Neural cell (in vitro differentiated cells): Measurements from ENCODE around the gene RXFP4. TPM values are rescaled to one million over a fixed set of nuclear protein-coding genes. Genes with fewer than 3 reads are reported as not detected.

Source experiments
- H2AFZ ChIP-seq: fragments of 200-600, 300-800 bp; sonication (generic), shearing (Covaris generic); 2 replicates; pipeline ENCODE4 v1.6.0; 2014; ENCODE audit warnings: low read depth, mild to moderate bottlenecking, antibody characterized with exemption, low read length, moderate library complexity
- H3F3A ChIP-seq: fragments of 200-600 bp; shearing (Covaris generic); 2 replicates; pipeline ENCODE4 v1.6.1; 2016; ENCODE audit warnings: mild to moderate bottlenecking, moderate library complexity, mixed read lengths, antibody characterized with exemption, low read length; ENCODE audit not compliant: insufficient read depth, poor library complexity, severe bottlenecking
- H3K27ac ChIP-seq: fragments of 200-600, 300-800 bp; sonication (generic), shearing (Covaris generic); 2 replicates; pipeline ENCODE4 v1.5.1; 2014; ENCODE audit warnings: mild to moderate bottlenecking, low read length, moderate library complexity
- H3K27me3 ChIP-seq: fragments of 300-800, 200-600 bp; sonication (generic), shearing (Covaris generic); 2 replicates; pipeline ENCODE4 v1.6.0; 2014; ENCODE audit warnings: mild to moderate bottlenecking, low read depth, low read length, moderate library complexity; ENCODE audit not compliant: insufficient read depth
- H3K36me3 ChIP-seq: fragments of 300-800, 200-600 bp; sonication (generic), shearing (Covaris generic); 2 replicates; pipeline ENCODE4 v1.5.1; 2014; ENCODE audit warnings: mild to moderate bottlenecking, antibody characterized with exemption, low read length, moderate library complexity; ENCODE audit not compliant: insufficient read depth
- H3K4me2 ChIP-seq: fragments of 300-800, 200-600 bp; sonication (generic), shearing (Covaris generic); 2 replicates; pipeline ENCODE4 v1.6.0; 2014; ENCODE audit warnings: mild to moderate bottlenecking, low read length
- H3K4me3 ChIP-seq: fragments of 300-800, 200-600 bp; sonication (generic), shearing (Covaris generic); 2 replicates; pipeline ENCODE4 v1.5.1; 2014; ENCODE audit warnings: mild to moderate bottlenecking, low read length, moderate library complexity
- H3K79me2 ChIP-seq: fragments of 200-600 bp; shearing (Covaris generic); replicated peaks from 2 replicates; pipeline ENCODE4 v1.6.0; 2014; ENCODE audit warnings: mild to moderate bottlenecking, low read length, moderate library complexity; ENCODE audit not compliant: insufficient read depth
- H3K9ac ChIP-seq: fragments of 300-800, 200-600 bp; sonication (generic), shearing (Covaris generic); 2 replicates; pipeline ENCODE4 v1.6.1; 2016; ENCODE audit warnings: mild to moderate bottlenecking, low read length, mixed read lengths
- H3K9me2 ChIP-seq: fragments of 200-600 bp; shearing (Covaris generic); 2 replicates; pipeline ENCODE4 v1.6.1; 2016; ENCODE audit warnings: mild to moderate bottlenecking, low read length, mixed read lengths; ENCODE audit not compliant: insufficient read depth
- H3K9me3 ChIP-seq: fragments of 200-600, 300-800 bp; sonication (generic), shearing (Covaris generic); 2 replicates; pipeline ENCODE4 v1.6.1; 2016; ENCODE audit warnings: mild to moderate bottlenecking, mixed run types, low read length, moderate library complexity, mixed read lengths
- H4K20me1 ChIP-seq: fragments of 200-600 bp; shearing (Covaris generic); 2 replicates; pipeline ENCODE4 v1.6.1; 2016; ENCODE audit warnings: mild to moderate bottlenecking, mixed run types; ENCODE audit not compliant: insufficient read depth
- CTCF ChIP-seq: fragments of 450-650 bp; IDR thresholded peaks from 2 replicates; pipeline ENCODE4 v1.5.1; 2014; ENCODE audit warnings: antibody characterized with exemption, mild to moderate bottlenecking, moderate library complexity; ENCODE audit not compliant: poor library complexity, severe bottlenecking
- EP300 ChIP-seq: fragments of 450-650 bp; conservative IDR thresholded peaks from 2 replicates; pipeline ENCODE4 v1.6.1; 2014; ENCODE audit warnings: antibody characterized with exemption, mild to moderate bottlenecking, moderate library complexity; ENCODE audit not compliant: poor library complexity, severe bottlenecking
- EZH2 ChIP-seq: fragments of 200-600, 300-800 bp; shearing (Covaris generic), sonication (generic); IDR thresholded peaks from 2 replicates; pipeline ENCODE4 v1.6.1; 2014; ENCODE audit warnings: antibody characterized with exemption, low read length, borderline replicate concordance, mild to moderate bottlenecking; ENCODE audit not compliant: insufficient read depth, poor library complexity, severe bottlenecking
- MXI1 ChIP-seq: fragments of 450-650 bp; conservative IDR thresholded peaks from 2 replicates; pipeline ENCODE4 v1.6.1; 2014; ENCODE audit warnings: antibody characterized with exemption, mild to moderate bottlenecking; ENCODE audit not compliant: poor library complexity, severe bottlenecking
- POLR2AphosphoS5 ChIP-seq: IDR thresholded peaks from 2 replicates; pipeline ENCODE4 v1.6.1; 2012
- RAD21 ChIP-seq: fragments of 450-650 bp; conservative IDR thresholded peaks from 2 replicates; pipeline ENCODE4 v1.6.1; 2014; ENCODE audit warnings: antibody characterized with exemption, mild to moderate bottlenecking, moderate library complexity
- SMC3 ChIP-seq: fragments of 450-650 bp; conservative IDR thresholded peaks from 2 replicates; pipeline ENCODE4 v1.6.1; 2014; ENCODE audit warnings: antibody characterized with exemption, mild to moderate bottlenecking, moderate library complexity; ENCODE audit not compliant: poor library complexity
- TAF1 ChIP-seq: IDR thresholded peaks from 2 replicates; pipeline ENCODE4 v1.6.1; 2012; ENCODE audit warnings: low read depth
- polyA plus RNA-seq: library from polyadenylated mRNA; depleted of rRNA; stranded (reverse); fragments of >200 nt; gene quantifications from 2 replicates; pipeline ENCODE4 v1.2.3, GENCODE V29; 2014
- TF ChIP-seq, protein P1 (sequence below): IDR thresholded peaks from 2 replicates; pipeline ENCODE4 v1.6.1; 2012; ENCODE audit warnings: borderline replicate concordance

The RXFP4 gene
- polyA plus RNA-seq, 1 donor from 2014 or later, result not detected

- no peaks in the 10 kb centered on the region for H3F3A ChIP-seq
- H3K27me3 ChIP-seq, result no peaks in the 10 kb centered on the region
- H3K79me2 ChIP-seq, result peaks cover 38% of the 10 kb centered on the region
- H3K9me3 ChIP-seq, result no peaks in the 10 kb centered on the region
- H3K9me2 ChIP-seq, result no peaks in the 10 kb centered on the region
- no peak overlapping the region for H3K4me2 ChIP-seq
- no peaks in the 10 kb centered on the region for H4K20me1 ChIP-seq
- no peak overlapping the region for H3K9ac ChIP-seq
- no peak overlapping the region for H2AFZ ChIP-seq
- peaks cover 9% of the 10 kb centered on the region for H3K36me3 ChIP-seq
- no peak overlapping the region for H3K27ac ChIP-seq
- TF ChIP-seq SMC3, result no peak
- TF ChIP-seq EZH2, result no peak
- no peak for TF ChIP-seq MXI1
- TF ChIP-seq RAD21, result no peak
- no peak for TF ChIP-seq EP300
- no peak for TF ChIP-seq POLR2AphosphoS5
- TF ChIP-seq TAF1, result no peak
- no peak for TF ChIP-seq CTCF
- TF ChIP-seq, protein P1, sequence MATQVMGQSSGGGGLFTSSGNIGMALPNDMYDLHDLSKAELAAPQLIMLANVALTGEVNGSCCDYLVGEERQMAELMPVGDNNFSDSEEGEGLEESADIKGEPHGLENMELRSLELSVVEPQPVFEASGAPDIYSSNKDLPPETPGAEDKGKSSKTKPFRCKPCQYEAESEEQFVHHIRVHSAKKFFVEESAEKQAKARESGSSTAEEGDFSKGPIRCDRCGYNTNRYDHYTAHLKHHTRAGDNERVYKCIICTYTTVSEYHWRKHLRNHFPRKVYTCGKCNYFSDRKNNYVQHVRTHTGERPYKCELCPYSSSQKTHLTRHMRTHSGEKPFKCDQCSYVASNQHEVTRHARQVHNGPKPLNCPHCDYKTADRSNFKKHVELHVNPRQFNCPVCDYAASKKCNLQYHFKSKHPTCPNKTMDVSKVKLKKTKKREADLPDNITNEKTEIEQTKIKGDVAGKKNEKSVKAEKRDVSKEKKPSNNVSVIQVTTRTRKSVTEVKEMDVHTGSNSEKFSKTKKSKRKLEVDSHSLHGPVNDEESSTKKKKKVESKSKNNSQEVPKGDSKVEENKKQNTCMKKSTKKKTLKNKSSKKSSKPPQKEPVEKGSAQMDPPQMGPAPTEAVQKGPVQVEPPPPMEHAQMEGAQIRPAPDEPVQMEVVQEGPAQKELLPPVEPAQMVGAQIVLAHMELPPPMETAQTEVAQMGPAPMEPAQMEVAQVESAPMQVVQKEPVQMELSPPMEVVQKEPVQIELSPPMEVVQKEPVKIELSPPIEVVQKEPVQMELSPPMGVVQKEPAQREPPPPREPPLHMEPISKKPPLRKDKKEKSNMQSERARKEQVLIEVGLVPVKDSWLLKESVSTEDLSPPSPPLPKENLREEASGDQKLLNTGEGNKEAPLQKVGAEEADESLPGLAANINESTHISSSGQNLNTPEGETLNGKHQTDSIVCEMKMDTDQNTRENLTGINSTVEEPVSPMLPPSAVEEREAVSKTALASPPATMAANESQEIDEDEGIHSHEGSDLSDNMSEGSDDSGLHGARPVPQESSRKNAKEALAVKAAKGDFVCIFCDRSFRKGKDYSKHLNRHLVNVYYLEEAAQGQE, result no peak
- no peak overlapping the region for H3K4me3 ChIP-seq
Measured at GRCh38 chr1:155968051-155968400, 26.6 kb downstream of the RXFP4 start.

DNA sequence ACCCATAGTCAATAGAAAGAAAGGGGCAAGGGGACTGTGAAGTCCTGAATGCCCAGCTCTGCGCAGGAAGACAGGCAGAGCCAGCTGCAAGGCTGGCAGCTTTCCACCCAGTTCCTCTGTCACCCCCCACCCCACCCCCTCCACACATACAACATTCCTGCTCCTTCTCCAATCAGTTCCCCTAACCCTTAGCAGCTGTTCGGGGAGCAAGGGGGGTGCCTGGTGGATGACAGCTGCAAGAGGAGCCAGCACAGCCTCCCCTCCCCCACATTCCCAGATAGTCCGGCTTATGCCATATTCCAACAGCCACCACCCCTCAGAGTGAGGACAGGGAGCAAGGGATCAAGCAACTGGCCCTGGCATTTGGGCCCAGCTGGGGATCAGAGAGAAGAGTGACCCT, 27.2 kb downstream of the RXFP4 start:
- Histone ChIP-seq H3K36me3 (peaks cover 9% of the 10 kb centered on the region), H4K20me1 (no peaks in the 10 kb centered on the region), H2AFZ (no peak overlapping the region), H3F3A (no peaks in the 10 kb centered on the region), H3K4me2 (no peak overlapping the region), H3K27me3 (no peaks in the 10 kb centered on the region), H3K9me3 (no peaks in the 10 kb centered on the region), H3K9me2 (no peaks in the 10 kb centered on the region), H3K9ac (no peak overlapping the region), H3K79me2 (peaks cover 44% of the 10 kb centered on the region), H3K4me3 (no peak overlapping the region), H3K27ac (no peak overlapping the region)
- TF ChIP-seq SMC3 (no peak), EP300 (no peak), CTCF (no peak), MXI1 (no peak), EZH2 (no peak), POLR2AphosphoS5 (no peak), TAF1 (no peak), RAD21 (no peak)
- TF ChIP-seq, protein P1, result no peak
